ENCODE measurements around the gene FAM177B.

The FAM177B gene

GRCh38 chr1:222697826-222698225, 39.2 kb upstream of the FAM177B start:
- ChIA-PET CTCF (interaction anchor here (0.7 kb wide), 1 partner anchor 966 kb away, joined by 3 read pairs; no protein-coding TSS in a partner anchor), POLR2A (no interaction called here)
- no peak for DNase-seq (ENCODE audit: extremely low spot score)
- no peak for TF ChIP-seq ELF4 (IDR thresholded peaks at IDR 0.05)

- ChIA-PET CTCF (no interaction called here), POLR2A (no interaction called here)
- DNase-seq (ENCODE audit: extremely low spot score) = no peak
- TF ChIP-seq ELF4 (IDR thresholded peaks at IDR 0.05) (no peak), TARDBP (IDR thresholded peaks at IDR 0.05) (no peak), NFRKB (IDR thresholded peaks at IDR 0.05) (no peak), FOXA1 (IDR thresholded peaks at IDR 0.05) (no peak), FOXK2 (IDR thresholded peaks at IDR 0.05) (no peak)
Measured at GRCh38 chr1:222702210-222702609, 34.8 kb upstream of the FAM177B start.

DNA sequence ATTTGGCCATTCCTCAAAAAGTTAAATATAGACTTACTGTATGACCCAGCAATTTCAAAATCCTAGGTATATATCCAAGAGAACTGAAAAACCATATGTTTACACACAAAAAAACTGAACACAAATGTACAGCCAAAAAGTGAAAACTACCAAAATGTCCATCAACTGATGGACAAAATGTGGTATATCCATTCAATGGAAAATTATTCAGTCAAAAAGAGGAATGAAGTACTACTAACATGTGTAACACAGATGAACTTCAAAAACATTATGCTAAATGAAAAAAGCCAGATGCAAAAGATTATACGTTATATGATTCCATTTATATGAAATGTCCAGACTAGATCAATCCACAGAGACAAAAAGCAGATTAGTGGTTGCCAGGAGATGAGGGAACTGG, 32.7 kb upstream of the FAM177B start:
- CTCF ChIA-PET = no interaction called here
- no peak for DNase-seq (ENCODE audit: extremely low spot score)

GRCh38 chr1:222706815-222707214, 30.2 kb upstream of the FAM177B start:
- no peak for TF ChIP-seq SP1 (IDR thresholded peaks at IDR 0.05)
- no peak for TF ChIP-seq FOXA1 (IDR thresholded peaks at IDR 0.05)
- no peak for TF ChIP-seq NFRKB (IDR thresholded peaks at IDR 0.05)
- TF ChIP-seq HDGF (IDR thresholded peaks at IDR 0.05; ENCODE audit: borderline replicate concordance) = no peak
- TF ChIP-seq BHLHE40 (IDR thresholded peaks at IDR 0.05; ENCODE audit: borderline replicate concordance) = no peak
- TF ChIP-seq FOXM1 (IDR thresholded peaks at IDR 0.05; ENCODE audit: borderline replicate concordance) = no peak
- no peak for TF ChIP-seq ARNT (IDR thresholded peaks at IDR 0.05)
- no peak for TF ChIP-seq PKNOX1 (IDR thresholded peaks at IDR 0.05)
- TF ChIP-seq LEF1 (IDR thresholded peaks at IDR 0.05; ENCODE audit: borderline replicate concordance) = no peak
- no peak for TF ChIP-seq CTBP1 (IDR thresholded peaks at IDR 0.05; ENCODE audit: borderline replicate concordance)
- TF ChIP-seq L3MBTL2 (conservative IDR thresholded peaks at IDR 0.05) = no peak
- TF ChIP-seq FOXK2 (IDR thresholded peaks at IDR 0.05) = no peak
- no peak for TF ChIP-seq ELF4 (IDR thresholded peaks at IDR 0.05)
- TF ChIP-seq ZNF384 (IDR thresholded peaks at IDR 0.05) = no peak
- no peak for TF ChIP-seq TARDBP (IDR thresholded peaks at IDR 0.05)
- TF ChIP-seq SUZ12 (IDR thresholded peaks at IDR 0.05) = no peak
- ChIA-PET POLR2A (no interaction called here), CTCF (interaction anchor here (0.6 kb wide), 1 partner anchor 18 kb away, joined by 3 read pairs; no protein-coding TSS in a partner anchor)
- DNase-seq (ENCODE audit: extremely low spot score) = no peak

More for the DNA sequence above, 32.7 kb upstream of the FAM177B start:
- TF ChIP-seq SUZ12 (IDR thresholded peaks at IDR 0.05) (no peak), BHLHE40 (IDR thresholded peaks at IDR 0.05; ENCODE audit: borderline replicate concordance) (no peak), FOXK2 (IDR thresholded peaks at IDR 0.05) (no peak), ELF4 (IDR thresholded peaks at IDR 0.05) (no peak), CTBP1 (IDR thresholded peaks at IDR 0.05; ENCODE audit: borderline replicate concordance) (no peak), SP1 (IDR thresholded peaks at IDR 0.05) (no peak), FOXM1 (IDR thresholded peaks at IDR 0.05; ENCODE audit: borderline replicate concordance) (no peak), NFRKB (IDR thresholded peaks at IDR 0.05) (no peak), HDGF (IDR thresholded peaks at IDR 0.05; ENCODE audit: borderline replicate concordance) (no peak), TARDBP (IDR thresholded peaks at IDR 0.05) (no peak)
- POLR2A ChIA-PET = no interaction called here

GRCh38 chr1:222709700-222710153, 27.3 kb upstream of the FAM177B start:
- ChIA-PET CTCF (no interaction called here), POLR2A (no interaction called here)
- TF ChIP-seq FOXM1 (IDR thresholded peaks at IDR 0.05; ENCODE audit: borderline replicate concordance) (no peak), SUZ12 (IDR thresholded peaks at IDR 0.05) (no peak), FOXA1 (IDR thresholded peaks at IDR 0.05) (no peak), LEF1 (IDR thresholded peaks at IDR 0.05; ENCODE audit: borderline replicate concordance) (no peak)
- no peak for DNase-seq (ENCODE audit: extremely low spot score)

- TF ChIP-seq ZNF384 (IDR thresholded peaks at IDR 0.05) (no peak), L3MBTL2 (conservative IDR thresholded peaks at IDR 0.05) (peak; percentile 28; the same call in 1 of the 2 replicates), HDGF (IDR thresholded peaks at IDR 0.05; ENCODE audit: borderline replicate concordance) (no peak), CTBP1 (IDR thresholded peaks at IDR 0.05; ENCODE audit: borderline replicate concordance) (no peak), FOXA1 (IDR thresholded peaks at IDR 0.05) (no peak), NFRKB (IDR thresholded peaks at IDR 0.05) (no peak), LEF1 (IDR thresholded peaks at IDR 0.05; ENCODE audit: borderline replicate concordance) (no peak)
- DNase-seq (ENCODE audit: extremely low spot score) = peak; percentile 52
- ChIA-PET CTCF (no interaction called here), POLR2A (interaction anchor here (0.6 to 1.1 kb wide), 2 partner anchors 17 to 401 kb away, joined by 3 read pairs; no protein-coding TSS in a partner anchor)
Measured at GRCh38 chr1:222711319-222712252, 25.4 kb upstream of the FAM177B start.

- ChIA-PET POLR2A (interaction anchor here (0.7 to 1.4 kb wide), 7 partner anchors 9 to 400 kb away, joined by 3 to 5 read pairs (median 3); partner anchors contain the start of gene FAM177B), CTCF (interaction anchor here (0.5 kb wide), 1 partner anchor 9 kb away, joined by 3 read pairs; no protein-coding TSS in a partner anchor)
- peak; percentile 90 for DNase-seq (ENCODE audit: extremely low spot score)
- TF ChIP-seq ELF4 (IDR thresholded peaks at IDR 0.05) = peak; percentile 100
- TF ChIP-seq L3MBTL2 (conservative IDR thresholded peaks at IDR 0.05) = no peak; the same call in 1 of the 2 replicates
- TF ChIP-seq FOXA1 (IDR thresholded peaks at IDR 0.05) = no peak
- no peak for TF ChIP-seq SUZ12 (IDR thresholded peaks at IDR 0.05)
Measured at GRCh38 chr1:222712253-222713090, 24.5 kb upstream of the FAM177B start, which contains the start of the genes AIDA and BROX. TSS of gene AIDA (minus strand) at chr1:222712491. CDS start at chr1:222712317, 174 bp downstream. TSS of gene BROX (plus strand) at chr1:222712564. CDS start at chr1:222715700, 3,136 bp downstream.

All from HEK293T (cell line).